ENCODE results near the gene ANKRD18B. TPM values are rescaled to one million over a fixed set of nuclear protein-coding genes. Genes with fewer than 3 reads are reported as not detected.

ANKRD18B gene
- total and polyA plus RNA-seq, 9 of the 15 experiments (the other 6 are each of a cell fraction or from before 2014, with no cell fraction given) = 0.43 to 12.6 (median 1.8) TPM

- intact Hi-C loops (cut with micrococcal nuclease) = loop anchor here (10.0 kb wide), 1 partner anchor 248 kb away; no protein-coding TSS in a partner anchor
- ATAC-seq (no peak), DNase-seq (ENCODE audit: extremely low read depth in 1 of 4, low spot score in 3 of 4) (no peak), FAIRE-seq (no peak)
- H3K9ac ChIP-seq (ENCODE audit: insufficient read depth in 1 of 2, low read depth in 2 of 2, low read length in 2 of 2) = no peak overlapping the region
- no peaks in the 10 kb centered on the region for H3K27me3 ChIP-seq (ENCODE audit: control insufficient read depth in 2 of 2, insufficient read depth in 2 of 2, low read length in 2 of 2)
- H3K79me2 ChIP-seq (ENCODE audit: control insufficient read depth, insufficient read depth, low read length) = peaks cover 27% of the 10 kb centered on the region
- H3K27ac ChIP-seq (ENCODE audit: extremely low read depth, low read depth, low read length) = no peak overlapping the region
- ChIA-PET CTCF (ENCODE audit: low intra/inter-chr PET ratio) (no interaction called here), POLR2A (interaction anchor here (0.6 to 1.1 kb wide), 2 partner anchors 211 to 452 kb away, joined by 3 to 5 read pairs; partner anchors contain the start of gene DNAJA1)
- H4K20me1 ChIP-seq (replicated peaks; ENCODE audit: control insufficient read depth, insufficient read depth, low read length) = no peaks in the 10 kb centered on the region
- in situ Hi-C loops (cut with MboI) = no loop called here
- WGBS (ENCODE audit: insufficient coverage, low coverage, missing lambda C conversion rate) = 90% methylated on average over 8 of the region's 10 CpGs
- no peak overlapping the region for H2AFZ ChIP-seq (ENCODE audit: low read depth, low read length)
- no peaks in the 10 kb centered on the region for H3K9me3 ChIP-seq (replicated peaks; ENCODE audit: control insufficient read depth, insufficient read depth, low read depth, low read length)
- no peaks in the 10 kb centered on the region for H3K9me1 ChIP-seq (ENCODE audit: control insufficient read depth, insufficient read depth, low read length)
- no peak overlapping the region for H3K4me2 ChIP-seq (ENCODE audit: insufficient read depth, low read length)
- peaks cover 4 to 7% of the 10 kb centered on the region in 2 experiments; a peak in 3 of 5 replicates for H3K4me1 ChIP-seq (replicated peaks in 1 of 2; ENCODE audit: control insufficient read depth in 2 of 2, insufficient read depth in 2 of 2, low read length in 2 of 2)
- no peak overlapping the region for H3K4me3 ChIP-seq
- TF ChIP-seq TEAD2 (tag; IDR thresholded peaks at IDR 0.05) = no peak
- BruUV-seq (replicated peaks) = no TSS peak
- H3K36me3 ChIP-seq (ENCODE audit: control insufficient read depth, insufficient read depth, low read length) = peaks cover 14% of the 10 kb centered on the region
Measured at GRCh38 chr9:33476503-33476902, 47.5 kb upstream of the ANKRD18B start.

GRCh38 chr9:33480106-33480505 is 43.9 kb upstream of the ANKRD18B start:
- H3K27ac ChIP-seq (ENCODE audit: extremely low read depth, low read depth, low read length) = no peak overlapping the region
- H3K79me2 ChIP-seq (ENCODE audit: control insufficient read depth, insufficient read depth, low read length) = no peaks in the 10 kb centered on the region
- no peaks in the 10 kb centered on the region; a peak in 1 of 5 replicates for H3K4me1 ChIP-seq (replicated peaks in 1 of 2; ENCODE audit: control insufficient read depth in 2 of 2, insufficient read depth in 2 of 2, low read length in 2 of 2)
- no peak overlapping the region for H3K4me2 ChIP-seq (ENCODE audit: insufficient read depth, low read length)
- 73% methylated on average over 2 of the region's 2 CpGs for WGBS (ENCODE audit: insufficient coverage, low coverage, missing lambda C conversion rate)
- no peak overlapping the region for H3K4me3 ChIP-seq
- no peaks in the 10 kb centered on the region for H3K9me1 ChIP-seq (ENCODE audit: control insufficient read depth, insufficient read depth, low read length)
- DNase-seq (ENCODE audit: extremely low read depth in 1 of 4, low spot score in 3 of 4) = no peak
- H3K9ac ChIP-seq (ENCODE audit: insufficient read depth in 1 of 2, low read depth in 2 of 2, low read length in 2 of 2) = no peak overlapping the region
- ATAC-seq = no peak
- POLR2A ChIA-PET = interaction anchor here (0.6 kb wide), 1 partner anchor 232 kb away, joined by 3 read pairs; no protein-coding TSS in a partner anchor
- no peak overlapping the region for H2AFZ ChIP-seq (ENCODE audit: low read depth, low read length)
- FAIRE-seq = no peak
- no peaks in the 10 kb centered on the region for H3K36me3 ChIP-seq (ENCODE audit: control insufficient read depth, insufficient read depth, low read length)
- intact Hi-C loops (cut with micrococcal nuclease) (no loop called here), in situ Hi-C loops (cut with MboI) (no loop called here)
- CTCF ChIA-PET (ENCODE audit: low intra/inter-chr PET ratio) = no interaction called here
- TF ChIP-seq ZNF282 (CRISPR knock-in tag; IDR thresholded peaks at IDR 0.05) (no peak), ZNF24 (IDR thresholded peaks at IDR 0.05) (peak; percentile 65; the same call in 1 of the 2 replicates)
- H3K9me3 ChIP-seq (replicated peaks; ENCODE audit: control insufficient read depth, insufficient read depth, low read depth, low read length) = no peaks in the 10 kb centered on the region
- BruUV-seq (replicated peaks) = no TSS peak
- H4K20me1 ChIP-seq (replicated peaks; ENCODE audit: control insufficient read depth, insufficient read depth, low read length) = no peaks in the 10 kb centered on the region
- H3K27me3 ChIP-seq (ENCODE audit: control insufficient read depth in 2 of 2, insufficient read depth in 2 of 2, low read length in 2 of 2) = no peaks in the 10 kb centered on the region
